DMS114 treated with DMSO at 0.1 percent for 48 hours (cell line): Measurements from ENCODE around the gene SF3A2.

Experiments used
- DNase-seq: peaks from one replicate; lab custom pipeline; 2025; ENCODE audit not compliant: unreplicated experiment; lab: John Stamatoyannopoulos, UW

Gene SF3A2

DNA sequence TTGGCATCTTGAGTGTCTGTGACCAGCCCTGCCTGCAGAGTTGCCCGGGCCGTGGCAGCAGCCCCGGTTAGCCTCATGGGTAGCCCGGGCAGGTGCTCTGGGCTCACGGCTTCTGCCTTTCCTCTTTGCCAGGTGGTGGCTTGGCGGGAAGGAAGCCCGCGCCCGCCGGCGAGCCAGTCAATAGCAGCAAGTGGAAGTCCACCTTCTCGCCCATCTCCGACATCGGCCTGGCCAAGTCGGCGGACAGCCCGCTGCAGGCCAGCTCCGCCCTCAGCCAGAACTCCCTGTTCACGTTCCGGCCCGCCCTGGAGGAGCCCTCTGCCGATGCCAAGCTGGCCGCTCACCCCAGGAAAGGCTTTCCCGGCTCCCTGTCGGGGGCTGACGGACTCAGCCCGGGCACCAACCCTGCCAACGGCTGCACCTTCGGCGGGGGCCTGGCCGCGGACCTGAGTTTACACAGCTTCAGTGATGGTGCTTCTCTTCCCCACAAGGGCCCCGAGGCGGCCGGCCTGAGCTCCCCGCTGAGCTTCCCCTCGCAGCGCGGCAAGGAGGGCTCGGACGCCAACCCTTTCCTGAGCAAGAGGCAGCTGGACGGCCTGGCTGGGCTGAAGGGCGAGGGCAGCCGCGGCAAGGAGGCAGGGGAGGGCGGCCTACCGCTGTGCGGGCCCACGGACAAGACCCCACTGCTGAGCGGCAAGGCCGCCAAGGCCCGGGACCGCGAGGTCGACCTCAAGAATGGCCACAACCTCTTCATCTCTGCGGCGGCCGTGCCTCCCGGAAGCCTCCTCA, 10.4 kb upstream of the SF3A2 start:
- DNase-seq: no peak

DNA sequence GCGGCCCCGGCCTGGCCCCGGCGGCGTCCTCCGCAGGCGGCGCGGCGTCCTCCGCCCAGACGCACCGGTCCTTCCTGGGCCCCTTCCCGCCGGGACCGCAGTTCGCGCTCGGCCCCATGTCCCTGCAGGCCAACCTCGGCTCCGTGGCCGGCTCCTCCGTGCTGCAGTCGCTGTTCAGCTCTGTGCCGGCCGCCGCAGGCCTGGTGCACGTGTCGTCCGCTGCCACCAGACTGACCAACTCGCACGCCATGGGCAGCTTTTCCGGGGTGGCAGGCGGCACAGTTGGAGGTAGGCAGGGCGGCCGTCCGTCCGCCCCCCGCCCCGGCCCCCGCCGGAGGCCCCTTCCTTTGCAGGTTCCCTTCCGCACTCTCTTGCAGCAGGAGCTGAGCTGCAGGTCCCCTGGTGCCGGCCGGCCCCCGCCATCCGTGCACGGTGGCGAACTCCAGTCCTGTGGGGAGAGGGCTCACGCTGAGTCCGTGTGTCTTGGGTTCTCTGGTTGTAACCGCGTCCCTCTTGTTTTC, 9.7 kb upstream of the SF3A2 start:
- DNase-seq: no peak

DNA sequence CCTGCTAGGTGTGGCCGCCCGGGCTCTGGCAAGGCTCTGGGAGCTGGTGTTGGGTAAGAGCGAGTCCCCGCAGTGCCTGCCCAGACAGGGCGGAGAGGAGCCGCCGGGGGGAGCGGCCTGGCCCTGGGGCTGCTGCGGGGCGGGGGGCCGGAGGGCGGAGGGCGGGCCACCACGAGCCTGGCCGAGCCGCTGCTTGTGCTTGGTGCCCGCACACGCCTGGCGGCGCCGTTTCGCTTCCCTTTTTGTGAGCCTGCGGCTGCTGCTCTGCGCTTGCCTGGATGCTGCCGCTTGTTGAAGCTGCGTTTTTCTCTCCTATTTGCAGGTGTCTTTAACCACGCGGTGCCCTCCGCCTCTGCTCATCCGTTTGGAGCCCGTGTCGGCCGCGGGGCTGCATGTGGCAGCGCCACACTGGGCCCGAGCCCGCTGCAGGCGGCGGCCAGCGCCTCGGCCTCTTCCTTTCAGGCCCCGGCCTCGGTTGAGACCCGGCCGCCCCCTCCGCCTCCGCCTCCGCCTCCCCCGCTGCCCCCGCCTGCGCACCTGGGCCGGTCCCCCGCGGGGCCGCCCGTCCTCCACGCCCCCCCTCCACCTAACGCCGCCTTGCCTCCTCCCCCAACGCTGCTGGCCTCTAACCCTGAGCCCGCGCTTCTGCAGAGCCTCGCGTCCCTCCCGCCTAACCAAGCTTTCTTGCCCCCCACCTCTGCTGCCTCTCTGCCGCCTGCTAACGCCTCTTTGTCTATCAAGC, 9.0 kb upstream of the SF3A2 start:
- DNase-seq: no peak

DNA sequence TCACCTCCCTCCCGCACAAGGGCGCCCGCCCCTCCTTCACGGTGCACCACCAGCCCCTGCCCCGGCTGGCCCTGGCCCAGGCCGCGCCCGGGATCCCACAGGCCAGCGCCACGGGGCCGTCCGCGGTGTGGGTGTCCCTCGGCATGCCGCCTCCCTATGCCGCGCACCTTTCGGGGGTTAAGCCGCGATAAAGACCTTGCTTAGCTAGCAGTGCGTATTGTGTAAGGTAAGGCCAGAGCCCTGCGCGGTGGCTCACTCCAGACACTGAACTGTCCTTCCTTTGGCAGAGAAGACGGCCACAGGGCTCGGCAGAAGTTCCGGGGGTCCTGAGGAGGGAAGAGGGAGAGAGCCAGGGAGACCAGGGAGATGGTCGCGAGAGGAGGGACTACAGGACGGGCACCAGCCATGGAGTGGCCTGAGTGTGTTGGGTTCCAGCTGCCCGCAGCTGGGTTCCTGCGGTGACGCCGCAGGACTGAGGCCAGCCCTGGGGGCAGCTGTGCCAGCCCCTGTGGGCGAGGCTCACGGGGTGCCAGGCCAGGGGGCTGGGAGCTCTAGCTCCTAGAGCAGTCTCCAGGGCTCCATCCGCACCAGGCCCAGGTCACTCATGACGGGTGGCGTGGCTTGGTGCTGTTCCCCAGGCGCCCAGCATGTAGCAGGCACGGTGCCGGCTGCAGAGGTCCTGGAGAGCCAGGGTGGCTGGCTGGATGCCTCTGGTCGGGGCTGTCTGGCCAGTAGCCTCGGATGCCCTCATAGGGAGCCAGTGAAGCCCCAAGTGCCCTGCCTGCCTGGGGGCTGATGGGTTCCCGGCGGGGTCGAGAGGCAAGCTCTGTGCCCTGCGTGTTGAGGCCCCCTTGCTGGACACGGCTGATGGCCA, 8.2 kb upstream of the SF3A2 start:
- no peak for DNase-seq

DNA sequence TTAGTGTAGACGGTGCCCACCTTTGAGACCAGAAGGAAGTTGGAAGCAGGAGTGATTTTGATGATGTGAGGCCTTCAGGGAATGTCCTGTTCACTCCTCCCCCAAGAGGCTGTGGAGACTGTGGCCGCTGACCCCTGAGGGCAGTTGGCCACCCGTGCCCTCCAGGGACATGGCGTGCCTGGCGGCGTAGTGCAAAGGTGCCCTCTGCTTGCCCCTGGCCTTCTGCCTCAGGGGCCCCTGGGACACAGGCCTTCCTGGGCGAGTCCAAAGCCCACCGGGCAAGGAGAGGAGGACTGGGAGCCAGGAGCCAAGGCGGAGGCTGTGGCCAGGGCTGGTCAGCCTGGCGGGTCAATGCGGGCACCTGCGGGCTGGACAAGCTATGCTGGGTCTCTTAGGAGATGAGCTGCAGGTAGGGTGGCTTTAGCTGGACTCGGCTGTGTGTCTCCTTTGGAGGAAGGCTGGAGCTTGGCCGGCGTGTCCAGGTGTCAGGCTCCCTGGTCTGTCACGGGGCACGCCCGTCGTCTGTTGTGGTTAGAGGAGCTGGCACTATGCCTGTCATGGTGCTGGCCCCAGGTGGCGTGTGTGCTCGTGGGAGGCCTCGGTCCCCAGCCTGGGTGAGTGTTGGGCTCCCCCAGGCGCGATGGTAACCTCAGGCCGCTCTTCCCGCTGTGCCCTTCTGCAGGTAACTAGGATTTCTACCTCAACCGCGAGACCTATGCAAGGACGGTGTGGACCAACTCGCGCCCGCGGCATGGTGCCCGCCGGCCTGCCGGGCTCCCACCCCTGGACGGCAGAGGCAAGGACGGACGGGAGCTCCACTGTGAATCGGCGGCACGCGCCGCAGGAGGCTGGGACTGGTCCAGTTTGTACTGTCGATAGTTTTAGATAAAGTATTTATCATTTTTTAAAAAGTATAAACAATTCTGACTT, 7.3 kb upstream of the SF3A2 start:
- no peak for DNase-seq

DNA sequence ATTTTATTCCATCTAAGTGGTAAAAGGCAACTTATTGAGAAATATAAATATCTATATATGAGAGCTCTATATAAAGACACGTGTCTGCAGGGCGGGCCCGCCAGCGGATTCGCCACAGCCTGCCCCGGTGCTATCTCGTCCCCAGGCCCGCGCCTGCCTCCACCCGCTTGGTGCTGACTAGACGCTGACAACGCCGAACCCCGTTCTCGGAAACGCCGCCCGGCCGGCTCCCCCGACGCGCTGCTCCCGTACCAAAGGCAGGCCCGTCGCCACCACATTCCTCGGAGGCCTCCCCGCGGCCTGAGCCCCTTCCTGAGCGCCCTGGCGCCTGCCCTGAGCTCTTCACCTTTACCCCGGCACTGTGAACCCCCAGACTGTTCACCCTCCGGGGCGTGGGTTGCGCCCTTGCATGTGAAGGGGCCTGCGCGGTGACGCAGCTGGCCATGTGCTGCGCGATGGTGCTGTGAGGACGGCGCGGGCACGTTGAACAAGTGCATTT, 6.5 kb upstream of the SF3A2 start:
- no peak for DNase-seq

DNA sequence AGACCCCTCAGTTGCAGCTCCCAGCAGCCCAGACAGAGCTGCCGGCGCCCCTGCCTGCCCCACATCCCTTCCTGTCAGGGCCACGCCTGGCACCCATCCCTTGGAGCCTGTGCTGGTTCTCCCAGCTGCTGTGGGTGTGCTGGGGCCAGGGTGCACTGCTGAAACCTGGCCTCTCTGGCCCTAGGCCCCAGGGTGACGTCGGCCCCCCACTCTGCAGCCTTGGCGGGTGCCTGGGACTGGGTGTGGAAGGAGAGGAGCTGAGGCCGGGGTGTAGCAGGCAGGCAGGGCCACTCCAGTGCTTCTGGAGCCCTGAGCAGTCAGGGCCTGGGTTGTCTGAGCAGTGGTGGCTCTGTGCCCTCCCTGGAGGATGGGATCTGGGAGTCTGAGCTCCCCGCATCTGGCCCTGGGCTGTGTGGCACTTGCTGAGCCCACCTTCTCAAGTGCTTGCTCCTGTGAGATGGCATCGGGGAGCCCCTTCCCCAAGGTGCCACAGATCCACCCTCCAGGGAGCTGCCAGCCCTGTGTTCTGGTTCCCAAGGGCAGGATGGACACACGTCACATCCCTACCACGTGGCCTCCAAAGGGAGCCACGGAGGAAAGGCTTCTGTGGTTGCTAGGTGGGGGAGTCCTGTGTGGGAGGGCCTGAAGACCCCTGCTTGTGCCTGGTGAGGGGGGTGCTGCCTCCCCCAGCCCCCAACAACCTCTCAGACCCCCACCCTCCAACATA, 5.7 kb upstream of the SF3A2 start:
- DNase-seq: no peak

DNA sequence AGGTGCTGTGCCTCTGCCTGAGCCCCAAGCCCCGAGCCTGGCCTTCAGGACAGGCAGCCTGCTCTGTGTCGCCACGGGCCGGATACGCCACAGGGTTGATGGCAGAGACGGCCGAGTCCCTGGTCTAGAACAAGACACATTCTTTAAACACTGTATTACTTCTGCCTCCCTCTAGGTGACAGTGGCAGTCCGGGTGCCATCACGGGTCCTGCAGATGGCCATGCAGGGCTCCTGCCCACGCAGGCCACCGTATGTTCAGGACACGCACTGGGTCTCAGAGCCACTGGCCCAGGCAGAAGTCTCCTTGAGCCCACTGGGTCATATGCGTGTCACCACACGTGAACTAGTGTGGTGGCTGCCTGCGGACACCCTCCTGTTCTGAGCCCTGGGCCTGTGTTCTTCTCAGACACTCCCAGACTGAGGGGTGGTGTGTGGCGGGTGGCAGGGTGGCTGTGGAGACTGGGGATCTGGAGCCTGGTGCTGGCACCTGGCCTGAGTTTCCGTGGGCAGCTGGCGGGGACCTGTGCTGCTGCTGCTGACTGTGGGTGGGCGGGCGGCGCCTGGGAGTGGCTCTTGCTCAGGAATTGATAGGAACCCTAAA, 4.9 kb upstream of the SF3A2 start:
- DNase-seq: no peak

DNA sequence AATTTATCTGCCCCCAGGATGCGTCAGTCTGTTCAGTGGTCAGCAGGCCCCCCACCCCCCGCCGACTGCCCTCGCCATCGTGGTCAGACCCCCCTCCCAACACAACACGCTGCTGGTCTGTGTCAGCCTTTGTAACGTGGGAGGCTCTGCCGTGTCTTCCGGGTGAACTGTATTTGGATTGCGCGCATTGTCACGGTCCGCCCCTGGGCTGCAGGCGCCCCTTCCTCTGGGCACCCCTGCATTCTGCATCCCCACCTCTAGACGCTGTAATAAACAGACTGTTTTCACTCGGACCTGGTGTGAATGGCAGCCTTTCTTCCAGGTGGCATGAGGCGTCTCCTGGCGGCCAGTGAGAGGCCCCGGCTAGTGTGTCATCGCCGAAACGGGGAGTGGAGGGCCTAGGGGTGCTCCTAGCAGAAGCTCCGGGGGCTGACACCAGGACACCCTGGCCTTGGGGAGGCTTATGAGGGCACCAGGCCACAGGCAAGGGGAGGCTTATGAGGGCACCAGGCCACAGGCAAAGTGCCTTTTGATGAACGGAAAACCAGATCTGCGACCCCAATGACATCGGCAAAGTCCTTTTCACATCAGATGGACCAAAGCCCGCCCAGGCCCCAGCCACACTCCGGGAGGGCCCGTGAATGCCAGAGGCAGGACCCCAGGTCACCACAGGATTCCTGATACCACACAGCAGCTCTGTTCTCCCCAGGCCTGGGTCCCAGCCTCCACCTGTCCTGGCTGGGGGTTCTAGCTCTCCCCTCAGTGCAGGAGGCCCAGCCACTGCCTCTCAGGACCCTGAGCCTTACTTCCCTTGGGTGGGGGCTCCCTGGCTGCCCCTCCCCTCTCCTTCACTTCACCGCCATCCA, 4.1 kb upstream of the SF3A2 start:
- DNase-seq: no peak

DNA sequence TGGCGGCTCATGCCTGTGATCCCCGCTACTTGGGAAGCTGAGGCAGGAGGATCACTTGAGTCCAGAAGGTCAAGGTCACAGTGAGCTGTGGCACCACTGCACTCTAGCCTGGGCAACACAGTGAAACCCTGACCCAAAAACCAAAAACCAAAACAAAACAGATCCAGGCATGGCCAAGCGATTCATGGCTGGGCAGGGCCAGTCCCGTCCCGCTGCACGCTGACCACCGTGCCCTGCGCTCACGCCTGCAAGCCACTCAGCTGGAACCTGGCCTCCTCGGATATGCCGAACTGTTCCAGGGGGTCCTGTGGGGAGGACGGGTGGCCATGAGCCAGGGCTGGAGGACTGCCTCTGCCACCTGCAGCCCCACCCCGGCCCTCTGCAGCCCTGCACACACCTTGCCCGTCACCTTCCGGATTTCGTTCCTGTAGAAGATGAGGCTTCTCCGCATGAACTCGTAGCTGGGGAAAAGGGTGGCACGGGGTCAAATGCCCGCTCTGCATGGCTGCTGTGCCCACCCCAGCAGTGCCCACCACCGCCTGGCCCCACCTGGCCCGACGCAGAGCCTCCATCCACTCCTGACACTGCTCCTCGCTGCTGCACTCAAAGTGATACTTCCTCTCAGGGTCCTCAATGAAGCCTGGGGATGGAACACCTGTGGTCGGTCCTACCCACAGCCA, 2.9 kb upstream of the SF3A2 start:
- no peak for DNase-seq

DNA sequence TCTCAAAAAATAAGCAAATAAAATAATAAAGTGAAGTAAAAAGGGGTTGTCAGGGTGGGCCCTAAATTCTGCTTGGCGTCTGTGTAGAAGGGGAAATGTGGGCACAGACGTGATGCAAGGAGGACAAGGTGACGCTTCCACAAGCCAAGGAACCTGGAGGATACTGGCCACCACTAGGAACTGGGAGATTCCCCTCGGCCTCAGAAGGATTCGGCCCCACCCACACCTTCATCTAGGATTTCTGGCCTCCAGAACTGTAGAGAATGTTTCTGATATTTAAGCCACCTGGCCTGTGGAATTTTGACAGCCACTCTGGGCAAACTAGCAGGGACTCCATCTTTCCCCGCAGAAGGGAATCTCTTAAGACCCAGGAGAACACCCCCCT, 1.6 kb upstream of the SF3A2 start:
- DNase-seq: no peak

DNA sequence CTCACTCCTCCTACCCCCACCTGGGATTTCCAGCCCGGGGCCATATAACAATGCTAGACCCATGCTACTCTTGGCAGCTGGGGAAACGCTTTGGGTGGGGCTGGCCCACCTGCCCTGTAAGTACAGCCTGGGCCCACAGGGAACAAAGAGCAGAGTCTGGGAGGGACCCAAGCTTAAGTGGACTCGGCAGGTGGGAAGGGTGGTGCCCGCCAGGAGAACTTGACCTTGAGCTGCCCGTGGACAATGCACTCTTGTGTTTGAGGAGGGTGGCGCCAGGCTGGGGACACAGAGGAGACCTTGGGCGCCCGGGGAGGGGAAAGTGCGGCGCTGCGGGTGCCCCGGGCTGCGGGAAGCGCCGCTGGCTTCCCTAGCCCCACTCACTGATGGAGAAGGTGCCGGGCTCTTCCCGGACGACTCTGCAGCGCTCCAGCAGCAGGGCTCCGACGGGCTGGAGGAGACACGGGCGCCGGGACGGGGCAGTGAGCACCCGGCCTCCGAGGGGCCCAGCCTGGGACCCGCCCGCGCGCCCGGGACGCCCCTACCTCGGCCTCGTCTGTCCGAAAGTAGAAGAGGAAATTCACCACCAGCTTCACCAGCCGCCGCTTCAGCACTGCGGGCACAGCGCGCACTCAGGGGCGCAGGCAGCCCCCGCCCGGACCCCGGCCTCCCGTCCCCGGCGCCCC, 1.1 kb upstream of the SF3A2 start:
- DNase-seq: no peak

DNA sequence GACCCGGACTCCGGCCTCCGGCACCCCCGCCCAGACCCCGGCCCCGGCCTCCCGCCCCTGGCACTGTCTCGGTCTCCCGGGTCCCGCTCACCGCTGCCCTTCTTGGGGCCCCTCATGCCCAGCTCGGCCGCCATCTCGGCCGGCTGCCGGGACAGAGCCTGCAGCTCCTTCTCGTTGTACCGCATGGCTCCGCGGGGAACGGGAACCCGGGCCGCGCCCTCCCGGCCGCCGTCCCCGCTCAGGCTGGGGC, 635 bp upstream of the SF3A2 start:
- DNase-seq: no peak

DNA sequence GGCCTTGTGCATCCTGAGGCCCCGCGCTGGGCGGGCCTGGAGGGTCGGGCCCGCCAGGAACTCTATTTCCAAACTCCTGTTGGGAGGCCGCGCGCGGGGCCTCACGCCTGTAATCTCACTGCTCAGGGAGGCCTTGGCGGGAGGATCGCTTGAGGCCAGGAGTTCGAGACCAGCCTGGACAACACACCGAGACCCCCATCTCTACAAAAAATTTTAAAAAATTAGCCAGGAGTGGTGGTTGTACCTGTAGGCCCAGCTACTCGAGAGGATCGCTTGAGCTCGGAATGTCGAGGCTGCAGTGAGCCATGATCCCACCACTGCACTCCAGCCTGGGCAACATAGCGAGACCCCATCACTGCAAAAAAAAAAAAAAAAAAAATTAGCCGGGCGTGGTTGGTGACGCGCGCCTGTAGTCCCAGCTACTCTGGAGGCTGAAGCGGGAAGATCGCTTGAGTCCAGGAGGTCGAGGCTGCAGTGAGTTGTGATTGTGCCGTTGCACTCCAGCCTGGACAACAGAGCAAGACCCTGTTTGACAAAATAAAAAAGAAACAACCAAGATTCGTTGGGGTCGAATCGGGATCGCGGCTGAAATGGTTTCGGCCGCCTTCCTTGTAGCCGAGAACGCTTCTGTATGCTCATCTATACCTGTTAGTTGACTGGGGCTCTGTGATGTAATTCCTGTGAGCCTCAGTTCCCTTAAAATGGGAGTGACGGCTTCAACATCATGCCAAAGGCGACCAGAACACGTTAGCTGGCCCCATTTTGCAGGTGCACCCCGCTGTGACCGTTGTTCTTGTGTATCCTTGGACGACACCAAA, 636 bp downstream of the SF3A2 start:
- DNase-seq: no peak

DNA sequence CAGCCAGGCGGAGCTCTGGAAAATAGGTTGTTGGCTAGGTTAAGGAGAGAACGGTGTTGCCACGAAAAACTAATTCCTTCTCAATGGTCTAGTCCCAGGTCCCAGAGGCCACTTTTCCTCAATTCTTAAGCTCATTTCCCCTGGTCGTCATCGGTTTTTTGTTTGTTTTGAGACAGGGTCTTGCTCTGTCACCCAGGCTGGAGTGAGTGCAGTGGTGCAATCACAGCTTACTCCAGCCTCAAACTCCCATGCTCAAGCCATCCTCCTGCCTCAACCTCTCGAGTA, 1.2 kb downstream of the SF3A2 start:
- DNase-seq: no peak

DNA sequence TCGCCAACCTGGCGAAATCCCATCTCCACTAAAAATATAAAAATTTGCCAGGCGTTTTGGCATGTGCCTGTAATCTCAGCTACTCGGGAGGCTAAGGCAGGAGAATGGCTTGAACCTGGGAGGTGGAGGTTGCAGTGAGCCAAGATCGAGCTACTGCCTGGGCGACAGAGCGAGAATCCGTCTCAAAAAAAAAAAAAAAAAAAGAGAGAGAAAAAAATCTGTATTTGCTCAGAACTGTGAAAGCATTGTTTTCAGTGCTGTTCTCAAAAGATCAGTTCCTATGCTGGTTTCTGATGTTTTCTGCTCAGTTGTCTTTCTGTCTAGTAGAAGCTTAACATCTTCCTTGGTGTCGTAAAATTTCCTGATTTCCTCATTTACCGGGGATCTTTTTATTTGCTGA, 2.5 kb downstream of the SF3A2 start:
- DNase-seq: no peak
